GM21381 (cell line): ENCODE measurements around the gene CHST2.

Experiments used
- ATAC-seq: cut with Tn5 transposase; IDR thresholded peaks from one replicate; pipeline ENCODE4 v1.9.1; 2021; ENCODE audit warnings: mild to moderate bottlenecking, moderate library complexity; ENCODE audit not compliant: unreplicated experiment

CHST2 gene

DNA sequence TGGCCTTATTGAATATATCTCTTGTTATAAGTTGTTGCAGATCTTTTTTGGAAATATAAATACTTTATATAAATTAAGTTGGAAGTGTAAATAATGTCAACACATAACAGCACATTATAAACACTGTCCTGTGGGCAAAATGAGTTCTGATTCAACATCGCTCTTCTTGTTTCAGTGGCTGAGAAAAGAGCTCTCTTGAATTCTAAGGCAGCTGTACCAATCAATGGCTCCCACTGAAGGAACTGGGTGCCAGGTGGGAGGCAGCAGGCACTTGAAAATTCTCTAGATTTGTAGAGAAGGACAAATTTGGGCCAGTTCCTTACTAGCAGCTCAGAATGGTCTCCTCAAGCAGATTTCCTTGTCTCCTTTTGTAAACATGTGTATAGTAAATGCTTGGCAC is 45.6 kb downstream of the CHST2 start:
- peak; percentile 28 for ATAC-seq

DNA sequence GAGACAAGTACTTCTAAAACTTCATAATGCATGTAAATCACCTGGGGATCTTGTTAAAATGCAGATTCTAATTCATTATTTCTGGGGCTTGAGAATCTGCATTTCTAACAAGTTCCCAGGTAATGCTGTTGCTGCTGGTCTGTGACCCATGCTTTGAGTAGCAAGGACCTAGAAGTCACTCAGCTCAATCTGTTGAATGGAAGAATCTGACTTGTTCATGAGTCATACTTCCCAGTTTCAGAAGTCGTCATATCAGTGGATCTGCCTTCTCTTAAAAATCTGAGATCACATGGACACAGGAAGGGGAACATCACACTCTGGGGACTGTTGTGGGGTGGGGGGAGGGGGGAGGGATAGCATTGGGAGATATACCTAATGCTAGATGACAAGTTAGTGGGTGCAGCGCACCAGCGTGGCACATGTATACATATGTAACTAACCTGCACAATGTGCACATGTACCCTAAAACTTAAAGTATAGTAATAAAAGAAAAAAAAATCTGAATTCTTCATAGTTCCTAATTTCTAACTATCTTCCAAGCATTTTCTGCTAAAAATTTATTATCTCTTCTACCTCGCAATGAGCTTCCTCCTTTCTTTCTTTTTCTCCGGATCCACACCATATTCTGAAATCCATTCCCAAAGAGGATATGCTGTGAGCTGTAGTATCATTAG is 46.2 kb downstream of the CHST2 start:
- ATAC-seq = peak; percentile 62

DNA sequence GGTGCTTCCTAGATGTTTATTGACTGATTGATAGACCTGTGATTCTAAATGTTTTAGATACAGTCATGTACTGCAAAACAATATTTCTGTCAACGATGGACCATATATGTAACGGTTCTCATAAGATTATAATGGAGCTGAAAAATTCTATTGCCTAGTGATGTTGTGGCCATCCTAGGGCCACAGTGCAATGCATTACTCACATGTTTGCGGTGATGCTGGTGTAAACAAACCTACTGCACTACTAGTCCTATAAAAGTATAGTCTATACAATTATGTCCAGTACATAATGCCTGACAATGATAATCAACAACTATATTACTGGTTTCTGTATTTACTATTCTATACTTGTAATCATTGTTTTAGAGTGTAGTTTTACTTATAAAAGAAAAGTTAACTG is 46.8 kb downstream of the CHST2 start:
- no peak for ATAC-seq

DNA sequence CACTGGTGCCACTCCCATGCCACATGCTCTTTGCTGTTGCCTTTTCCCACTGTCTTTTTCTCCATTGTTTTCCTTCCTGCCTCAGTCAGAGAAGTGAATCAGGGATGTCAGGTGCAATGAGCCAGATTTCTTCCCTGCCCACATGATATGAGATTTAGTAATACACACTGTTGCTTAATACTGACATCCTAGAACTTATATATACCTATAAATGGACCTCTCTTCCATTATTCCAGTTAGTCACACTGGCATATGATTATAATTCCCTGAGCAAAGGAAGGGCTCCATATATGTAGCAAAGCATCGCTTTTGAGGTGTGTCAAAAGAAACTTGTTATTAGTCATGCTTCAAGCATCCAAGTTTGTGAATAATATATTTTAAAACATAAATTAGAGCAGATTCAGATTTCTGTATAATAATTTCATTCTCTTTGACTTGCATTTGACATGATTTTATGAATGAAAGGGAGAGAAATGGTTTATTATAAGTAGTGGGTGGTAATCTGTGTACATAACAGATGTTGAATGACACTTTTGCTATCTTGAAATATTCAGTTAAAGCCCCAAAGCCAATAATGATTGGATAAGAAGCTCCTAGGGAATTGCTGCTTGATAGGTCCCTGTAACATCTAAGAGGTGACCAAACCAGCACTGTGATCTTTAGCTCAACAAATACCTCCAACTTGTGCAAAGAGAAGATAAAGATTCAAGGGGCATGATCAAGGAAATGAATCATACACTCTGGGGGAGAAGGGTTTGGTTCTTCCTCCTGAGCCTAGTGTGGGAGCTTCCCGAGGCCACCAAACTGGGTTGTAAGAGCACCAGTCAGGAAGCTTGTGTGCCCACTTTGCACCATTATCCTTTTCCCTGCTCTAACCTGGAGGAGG is 48.6 kb downstream of the CHST2 start:
- ATAC-seq = no peak

DNA sequence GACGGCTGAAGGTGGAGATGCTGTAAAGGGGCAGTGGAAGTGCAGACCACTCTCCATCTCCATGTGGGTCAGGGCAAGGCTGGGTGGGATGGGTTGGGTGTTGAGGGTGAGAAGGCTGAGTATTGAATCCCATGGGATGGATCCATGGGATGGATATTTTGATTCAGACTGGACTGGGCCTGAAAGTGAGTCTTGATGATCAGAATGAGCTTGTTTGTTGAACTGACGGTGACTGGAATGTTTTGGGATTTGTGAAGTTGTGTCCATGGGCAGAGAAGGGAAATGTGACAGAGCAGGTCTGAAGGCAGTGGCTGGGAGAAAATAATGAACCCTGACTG is 49.3 kb downstream of the CHST2 start:
- no peak for ATAC-seq

DNA sequence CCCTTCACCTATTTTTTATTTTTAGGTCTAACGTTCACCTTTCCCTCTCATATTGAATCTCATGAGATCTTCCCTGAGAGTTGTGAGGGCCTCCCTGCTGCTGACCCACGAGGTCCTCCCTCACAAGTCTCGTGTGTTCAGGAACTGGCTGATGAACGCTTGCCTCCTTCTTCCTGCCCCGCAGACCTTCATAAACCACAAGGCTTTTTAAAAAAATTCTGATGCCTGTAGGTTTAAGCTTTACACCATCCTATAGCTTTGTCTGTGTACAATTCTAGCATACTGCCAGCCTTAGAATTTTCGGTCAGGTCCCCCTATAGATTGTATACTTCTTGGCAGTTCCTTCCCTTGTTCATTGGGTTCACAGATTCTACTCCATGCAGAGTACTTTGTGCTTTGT is 50.5 kb downstream of the CHST2 start:
- no peak for ATAC-seq

DNA sequence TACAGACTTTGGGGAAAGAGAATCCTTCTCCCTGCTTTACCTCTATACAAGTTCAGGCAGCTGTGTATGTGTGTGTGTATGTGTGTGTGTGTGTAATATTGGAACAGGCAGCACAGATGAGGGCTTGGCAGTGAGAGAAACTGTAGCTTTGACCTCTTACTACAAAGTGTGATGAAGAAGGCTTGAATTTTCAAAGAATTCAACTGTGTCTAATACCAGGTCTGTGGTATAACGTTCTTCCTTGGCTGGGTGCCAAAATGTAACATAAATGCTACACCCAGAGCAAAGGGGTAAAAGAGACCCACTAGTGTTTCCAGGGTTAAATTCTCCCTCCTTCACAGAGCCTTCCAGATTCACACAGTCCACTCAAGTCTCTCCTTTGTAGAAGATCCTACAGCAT is 51.1 kb downstream of the CHST2 start:
- no peak for ATAC-seq

DNA sequence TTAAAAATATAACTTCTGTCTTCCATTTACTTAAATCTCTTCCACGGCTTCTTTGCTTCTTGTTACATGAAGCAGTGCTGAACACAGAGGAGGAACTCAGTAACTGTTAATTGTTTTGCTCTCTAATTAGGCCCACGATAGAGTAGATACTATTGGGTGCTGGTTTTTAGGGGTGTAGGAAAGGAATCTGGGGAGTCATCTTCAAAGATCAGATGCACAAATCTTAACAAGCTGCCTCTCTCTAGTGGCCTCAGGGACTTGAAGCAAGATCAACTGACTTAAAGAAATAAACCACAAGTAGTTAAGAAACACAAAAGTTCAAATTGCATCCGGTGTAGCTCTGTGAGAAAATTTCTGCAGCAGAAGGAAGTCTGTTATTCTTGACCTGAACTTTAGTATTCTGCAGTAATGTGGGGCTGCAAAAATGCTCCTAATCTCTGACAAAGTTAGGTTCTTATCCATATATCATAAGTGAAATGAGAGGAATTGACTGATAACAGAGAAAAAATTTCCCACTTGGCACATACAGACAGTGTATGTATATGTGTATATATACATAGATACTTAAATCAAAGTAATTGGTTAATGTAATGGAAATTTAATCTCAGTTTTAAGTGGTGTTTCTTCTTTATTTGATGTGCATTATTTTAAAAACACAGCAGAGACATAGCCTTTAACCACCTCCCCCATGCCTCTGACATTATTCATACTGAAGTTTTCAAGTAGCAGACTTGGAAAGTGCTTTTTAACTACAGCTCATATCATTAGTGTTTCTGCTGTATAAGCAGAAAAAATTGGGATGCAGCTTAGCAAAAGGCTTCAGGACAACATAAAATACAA is 51.8 kb downstream of the CHST2 start:
- ATAC-seq = no peak

DNA sequence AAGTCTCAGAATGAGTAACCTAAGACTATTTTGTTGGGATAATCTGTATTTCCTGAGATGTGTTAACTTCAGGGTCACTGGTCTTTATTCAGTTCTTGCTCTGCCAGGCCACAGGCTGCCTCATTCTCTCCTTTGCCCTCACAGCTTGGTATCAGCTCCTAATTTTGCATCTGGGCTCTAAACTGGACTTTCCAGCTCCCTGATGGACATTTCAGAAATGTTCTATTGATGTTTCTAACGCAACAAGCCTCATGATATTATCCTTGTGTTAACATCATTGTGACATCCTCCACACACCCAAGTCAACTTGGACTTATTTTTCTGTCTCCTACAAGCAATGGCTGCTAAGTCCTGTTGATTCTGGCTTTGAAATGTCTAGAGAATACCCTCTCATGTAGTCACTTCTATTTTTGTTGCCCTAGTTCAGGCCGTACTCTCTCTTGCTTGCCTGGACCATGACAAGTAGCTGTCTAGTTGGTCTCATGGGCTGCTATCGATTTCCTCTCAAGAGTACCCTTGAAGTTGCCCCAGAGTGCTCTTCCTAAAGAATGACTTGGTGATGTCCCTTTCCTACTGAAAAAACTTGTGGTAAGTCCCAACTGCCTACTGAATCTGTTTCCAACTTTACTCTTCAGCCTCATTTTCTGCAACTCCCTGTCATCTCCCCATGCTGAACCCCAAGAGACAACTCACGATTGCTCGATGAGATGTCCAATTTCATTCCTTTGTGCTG is 52.7 kb downstream of the CHST2 start:
- ATAC-seq = no peak

DNA sequence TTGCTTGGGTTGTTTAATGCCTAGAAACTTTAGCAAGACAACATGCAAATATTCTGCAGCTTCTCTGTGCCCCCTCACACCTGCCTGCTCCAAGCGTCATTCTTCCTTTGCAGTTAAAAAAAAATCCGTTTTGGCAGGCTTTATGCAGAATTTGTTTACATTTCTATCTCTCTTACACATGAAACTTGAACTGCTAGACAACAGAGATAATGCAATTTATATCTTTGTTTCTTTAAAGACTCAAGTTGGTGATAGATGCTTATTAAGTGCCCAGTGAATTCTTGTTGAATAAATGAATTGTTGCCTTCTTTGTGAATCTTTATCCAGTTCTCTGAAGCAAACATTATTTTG is 53.2 kb downstream of the CHST2 start:
- no peak for ATAC-seq

DNA sequence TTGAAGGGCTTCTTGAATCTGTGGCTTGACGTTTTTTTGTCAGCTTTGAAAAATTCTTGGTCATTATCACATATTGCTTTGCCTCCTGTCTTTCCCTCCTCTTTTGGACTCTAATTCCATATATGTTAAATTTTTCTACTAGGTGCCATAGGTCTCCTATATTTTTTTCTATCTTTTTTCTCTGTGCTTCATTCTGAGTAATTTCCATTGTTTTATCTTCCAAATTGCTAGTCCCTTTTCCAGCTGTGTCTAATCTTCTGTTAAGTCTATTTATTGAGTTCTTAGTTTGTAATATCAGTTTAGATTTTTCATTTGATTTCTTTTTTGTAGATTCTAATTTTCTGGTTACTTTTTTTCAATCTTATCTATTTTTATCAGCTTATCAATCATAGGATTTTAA is 53.7 kb downstream of the CHST2 start:
- no peak for ATAC-seq
